Measurements from ENCODE around the gene ATF5. TPM values are rescaled to one million over a fixed set of nuclear protein-coding genes. Genes with fewer than 3 reads are reported as not detected.
A peak's percentile ranks its signal among the peaks of the same experiment; 100 is the strongest.
"Not testable (repeated sequence)": the region's sequence is repeated elsewhere in the genome, so short reads cannot be mapped to it uniquely, and the experiment has no call there.

ATF5 gene
- polyA plus RNA-seq, 1 experiment = 6.3 TPM

DNA sequence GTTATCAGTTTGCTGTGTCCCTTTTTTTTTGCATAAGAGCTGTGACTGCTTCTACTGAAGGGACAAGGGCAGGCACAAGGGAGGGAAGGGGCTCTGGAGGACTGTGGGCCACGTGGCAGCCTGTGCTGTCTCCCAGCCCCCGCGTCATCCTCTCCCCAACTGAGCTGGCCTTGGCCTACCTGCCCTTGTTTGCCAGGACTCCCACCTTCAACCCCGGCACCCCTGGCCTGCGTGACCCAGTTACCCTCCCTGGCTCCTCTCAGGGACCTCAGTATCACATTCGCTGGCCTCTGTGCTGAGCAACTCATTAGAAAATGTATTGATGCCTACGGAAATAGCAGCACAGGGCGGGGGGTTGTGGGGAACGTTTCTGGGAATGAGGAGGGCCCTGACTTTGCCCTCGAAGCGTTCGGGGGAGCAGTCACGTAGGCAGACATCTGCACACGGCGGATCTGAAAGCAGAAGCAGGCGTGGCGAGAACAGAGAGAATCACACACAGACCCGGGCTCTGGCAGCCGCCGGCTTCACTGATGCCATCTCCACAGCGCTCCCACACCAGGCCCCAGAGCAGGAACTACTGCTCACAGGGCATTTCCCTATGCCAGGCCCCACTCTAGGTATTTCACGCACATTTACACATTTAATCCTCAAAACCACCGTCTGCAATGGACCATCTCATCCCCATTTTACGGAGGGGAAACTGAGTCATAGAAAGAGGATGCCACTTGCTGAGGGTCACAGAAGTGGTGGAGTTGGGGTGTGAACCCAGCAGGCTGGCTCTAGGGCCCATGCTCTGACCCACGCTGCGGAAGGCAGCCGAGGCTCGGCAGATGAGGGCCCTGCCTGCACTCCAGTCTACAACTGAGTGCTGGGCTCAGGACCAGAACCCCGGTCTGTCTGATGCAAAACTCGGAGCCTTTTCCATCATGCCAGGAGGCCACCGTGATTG is 5.7 kb upstream of the ATF5 start:
- ChIA-PET CTCF (no interaction called here), POLR2A (no interaction called here)
- no peak overlapping the region for H3K27ac ChIP-seq (ENCODE audit: low read depth, low read length)
- TF ChIP-seq, protein P1, sequence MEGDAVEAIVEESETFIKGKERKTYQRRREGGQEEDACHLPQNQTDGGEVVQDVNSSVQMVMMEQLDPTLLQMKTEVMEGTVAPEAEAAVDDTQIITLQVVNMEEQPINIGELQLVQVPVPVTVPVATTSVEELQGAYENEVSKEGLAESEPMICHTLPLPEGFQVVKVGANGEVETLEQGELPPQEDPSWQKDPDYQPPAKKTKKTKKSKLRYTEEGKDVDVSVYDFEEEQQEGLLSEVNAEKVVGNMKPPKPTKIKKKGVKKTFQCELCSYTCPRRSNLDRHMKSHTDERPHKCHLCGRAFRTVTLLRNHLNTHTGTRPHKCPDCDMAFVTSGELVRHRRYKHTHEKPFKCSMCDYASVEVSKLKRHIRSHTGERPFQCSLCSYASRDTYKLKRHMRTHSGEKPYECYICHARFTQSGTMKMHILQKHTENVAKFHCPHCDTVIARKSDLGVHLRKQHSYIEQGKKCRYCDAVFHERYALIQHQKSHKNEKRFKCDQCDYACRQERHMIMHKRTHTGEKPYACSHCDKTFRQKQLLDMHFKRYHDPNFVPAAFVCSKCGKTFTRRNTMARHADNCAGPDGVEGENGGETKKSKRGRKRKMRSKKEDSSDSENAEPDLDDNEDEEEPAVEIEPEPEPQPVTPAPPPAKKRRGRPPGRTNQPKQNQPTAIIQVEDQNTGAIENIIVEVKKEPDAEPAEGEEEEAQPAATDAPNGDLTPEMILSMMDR (IDR thresholded peaks at IDR 0.05; ENCODE audit: low read depth, low read length) = no peak
- no peak for DNase-seq (ENCODE audit: low read depth, low spot score)
- no peaks in the 10 kb centered on the region for H3K27me3 ChIP-seq (ENCODE audit: control insufficient read depth, insufficient read depth, low read length)
- no peak overlapping the region for H3K4me3 ChIP-seq (ENCODE audit: low read depth, low read length)
- H3K9me3 ChIP-seq (ENCODE audit: control insufficient read depth, insufficient read depth, low read length) = no peaks in the 10 kb centered on the region; the same call in 1 of the 2 replicates

DNA sequence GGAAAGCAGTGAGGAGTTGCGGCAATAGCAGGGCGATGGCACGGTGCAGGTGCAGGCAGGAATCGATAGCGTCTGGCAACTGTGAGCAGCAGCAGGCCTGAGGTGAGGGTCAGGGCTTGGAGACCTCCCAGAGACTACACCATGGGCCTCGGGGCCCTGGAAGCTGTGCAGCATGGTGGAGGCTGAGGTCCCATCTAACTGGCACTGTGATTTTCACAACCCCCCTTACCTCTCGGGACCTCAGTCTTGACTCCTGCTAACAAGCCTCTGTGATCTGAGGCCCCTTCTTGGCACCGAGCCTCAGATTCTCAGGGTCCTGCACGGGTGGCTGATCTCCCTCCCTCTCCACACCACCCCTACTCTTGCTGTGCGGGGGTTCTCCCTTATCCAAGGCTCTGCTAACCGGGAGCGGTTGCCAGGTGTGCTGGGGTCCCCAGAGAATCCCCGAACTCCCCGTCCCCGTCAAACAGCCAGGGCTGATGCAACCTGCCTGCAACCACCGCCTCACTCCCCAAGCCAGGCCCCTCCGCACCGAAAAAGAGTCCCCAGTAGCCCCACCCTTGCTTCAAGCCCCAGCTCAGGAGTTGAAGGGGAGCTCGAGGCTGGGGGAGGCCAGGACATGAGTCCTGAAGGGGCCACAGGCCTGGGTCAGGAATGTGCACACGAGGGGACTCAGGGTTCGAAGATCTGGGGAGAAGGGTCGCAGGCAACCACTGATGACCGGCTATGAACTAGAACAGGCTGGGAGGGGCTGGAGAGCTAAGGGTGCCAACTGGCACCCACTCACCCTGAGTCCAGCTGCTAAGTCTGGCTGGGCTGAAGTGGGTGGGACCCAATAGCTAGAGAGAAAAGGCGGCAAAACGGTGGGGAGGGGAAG is 4.8 kb upstream of the ATF5 start:
- POLR2A ChIA-PET = no interaction called here
- H3K27ac ChIP-seq (ENCODE audit: low read depth, low read length) = peak overlapping the region; percentile 39
- no peaks in the 10 kb centered on the region for H3K27me3 ChIP-seq (ENCODE audit: control insufficient read depth, insufficient read depth, low read length)
- no peak for DNase-seq (ENCODE audit: low read depth, low spot score)
- peaks cover 5% of the 10 kb centered on the region; the same call in 1 of the 2 replicates for H3K9me3 ChIP-seq (ENCODE audit: control insufficient read depth, insufficient read depth, low read length)
- TF ChIP-seq, protein P1 (IDR thresholded peaks at IDR 0.05; ENCODE audit: low read depth, low read length) = no peak
- CTCF ChIA-PET = no interaction called here
- H3K4me3 ChIP-seq (ENCODE audit: low read depth, low read length) = no peak overlapping the region

DNA sequence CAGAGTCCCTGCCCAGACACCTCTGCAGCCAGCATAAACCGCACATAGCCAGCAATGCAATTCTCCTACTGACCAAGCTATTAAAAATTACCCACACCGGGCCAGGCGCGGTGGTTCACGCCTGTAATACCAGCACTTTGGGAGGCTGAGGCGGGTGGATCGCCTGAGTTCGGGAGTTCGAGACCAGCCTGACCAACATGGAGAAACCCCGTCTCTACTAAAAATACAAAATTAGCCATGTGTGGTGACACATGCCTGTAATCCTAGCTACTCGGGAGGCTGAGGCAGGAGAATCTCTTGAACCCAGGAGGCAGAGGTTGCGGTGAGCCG is 4.2 kb upstream of the ATF5 start:
- POLR2A ChIA-PET; H3K27me3 ChIP-seq (ENCODE audit: control insufficient read depth, insufficient read depth, low read length): not testable (repeated sequence)

DNA sequence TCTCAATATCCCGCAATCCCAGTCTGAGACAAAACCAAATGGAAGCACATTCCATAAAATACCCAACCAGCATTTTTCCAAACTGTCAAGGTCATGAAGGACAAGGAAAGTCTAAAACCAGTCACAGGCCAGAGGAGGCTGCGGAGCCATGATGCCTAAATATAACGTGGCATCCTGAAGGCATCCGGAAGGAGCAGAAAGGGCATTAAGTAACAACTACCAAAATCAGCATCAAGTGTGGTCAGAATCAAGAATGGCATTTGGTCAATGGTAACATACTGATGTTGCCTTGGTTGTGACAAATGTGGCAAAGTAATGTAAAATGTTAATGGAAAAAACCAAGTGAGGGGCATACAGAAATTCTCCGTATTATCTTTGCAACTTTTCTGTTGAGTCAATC is 3.5 kb upstream of the ATF5 start:
- no peak for DNase-seq (ENCODE audit: low read depth, low spot score)
- CTCF ChIA-PET = no interaction called here
- H3K9me3 ChIP-seq (ENCODE audit: control insufficient read depth, insufficient read depth, low read length) = peaks cover 5% of the 10 kb centered on the region; the same call in 1 of the 2 replicates
- H3K27me3 ChIP-seq (ENCODE audit: control insufficient read depth, insufficient read depth, low read length) = no peaks in the 10 kb centered on the region
- H3K27ac ChIP-seq (ENCODE audit: low read depth, low read length) = no peak overlapping the region
- no peak overlapping the region for H3K4me3 ChIP-seq (ENCODE audit: low read depth, low read length)
- POLR2A ChIA-PET = no interaction called here
- TF ChIP-seq, protein P1 (IDR thresholded peaks at IDR 0.05; ENCODE audit: low read depth, low read length) = no peak

More for the DNA sequence above, 4.2 kb upstream of the ATF5 start:
- H3K27ac ChIP-seq (ENCODE audit: low read depth, low read length); H3K9me3 ChIP-seq (ENCODE audit: control insufficient read depth, insufficient read depth, low read length); CTCF ChIA-PET; H3K4me3 ChIP-seq (ENCODE audit: low read depth, low read length); DNase-seq (ENCODE audit: low read depth, low spot score): not testable (repeated sequence)

DNA sequence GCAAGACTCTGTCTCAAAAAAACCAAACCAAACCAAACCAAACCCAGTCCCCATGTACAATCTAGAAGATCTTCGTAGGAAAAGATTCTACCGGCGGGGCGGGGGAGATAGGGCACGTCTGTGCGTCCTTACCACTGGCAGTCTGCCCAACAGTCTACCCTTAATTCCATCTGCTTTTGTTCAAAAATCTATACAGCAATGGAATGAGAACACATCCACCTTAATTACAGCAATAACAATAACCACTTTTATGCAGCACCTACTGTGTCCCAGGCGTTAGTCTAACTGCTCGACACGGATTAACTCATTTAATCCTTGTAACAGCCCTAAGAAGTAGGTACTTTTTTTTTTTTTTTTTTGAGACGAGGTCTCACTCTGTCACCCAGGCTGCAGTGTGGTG is 2.5 kb upstream of the ATF5 start:
- TF ChIP-seq, protein P1 (IDR thresholded peaks at IDR 0.05; ENCODE audit: low read depth, low read length) = no peak
- Histone ChIP-seq H3K4me3 (ENCODE audit: low read depth, low read length) (no peak overlapping the region), H3K27ac (ENCODE audit: low read depth, low read length) (no peak overlapping the region), H3K27me3 (ENCODE audit: control insufficient read depth, insufficient read depth, low read length) (no peaks in the 10 kb centered on the region), H3K9me3 (ENCODE audit: control insufficient read depth, insufficient read depth, low read length) (peaks cover 5% of the 10 kb centered on the region; the same call in 1 of the 2 replicates)
- ChIA-PET POLR2A (no interaction called here), CTCF (interaction anchor here (0.7 kb wide), 1 partner anchor 12 kb away, joined by 4 read pairs; no protein-coding TSS in a partner anchor)
- no peak for DNase-seq (ENCODE audit: low read depth, low spot score)
